Stimulated activated CD8-positive, alpha-beta memory T cell treated with anti-CD3 and anti-CD28 coated beads, Interleukin-4, amount 100 ng/mL, for 48 hours (primary cell): ENCODE data around the gene RAB28.

Source experiments
- DNase-seq: peaks from one replicate; pipeline ENCODE4 v3.0.0-alpha.2; 2020

The RAB28 gene

DNA sequence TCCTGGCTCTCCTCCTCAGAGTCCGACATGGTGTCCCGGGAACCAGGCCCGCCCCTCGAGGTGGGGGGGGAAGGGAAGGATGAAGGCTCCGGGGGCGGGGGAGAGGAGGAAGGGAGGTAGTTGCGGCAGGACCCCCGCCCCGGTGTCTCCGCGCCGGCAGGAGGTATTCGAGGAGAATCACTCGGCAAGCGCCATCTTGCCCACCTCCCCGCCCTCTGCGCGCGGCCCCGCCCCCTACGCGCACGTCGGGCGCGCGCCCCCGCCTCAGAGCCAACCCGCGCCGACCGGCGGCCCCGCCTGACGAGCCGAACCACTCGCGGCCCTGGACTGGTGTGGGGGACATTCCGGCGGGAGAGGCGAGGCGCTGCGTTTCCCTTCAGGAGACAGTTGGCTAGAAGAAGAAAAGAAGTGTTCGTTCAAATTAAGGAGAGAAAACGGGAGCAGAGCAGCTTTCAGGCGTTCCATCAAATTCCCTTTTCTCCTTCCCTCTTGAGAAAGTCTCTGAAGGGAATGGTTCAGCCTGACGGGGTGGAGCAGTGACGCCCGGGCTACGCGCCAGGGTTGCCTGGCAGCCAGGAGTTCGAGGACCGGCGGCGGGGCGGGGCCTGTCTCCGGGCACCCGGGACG is at the start of gene RAB28:
RAB28 (minus strand) TSS at position 219 of the 627 bp plus-strand sequence.
- DNase-seq = peak; percentile 93

DNA sequence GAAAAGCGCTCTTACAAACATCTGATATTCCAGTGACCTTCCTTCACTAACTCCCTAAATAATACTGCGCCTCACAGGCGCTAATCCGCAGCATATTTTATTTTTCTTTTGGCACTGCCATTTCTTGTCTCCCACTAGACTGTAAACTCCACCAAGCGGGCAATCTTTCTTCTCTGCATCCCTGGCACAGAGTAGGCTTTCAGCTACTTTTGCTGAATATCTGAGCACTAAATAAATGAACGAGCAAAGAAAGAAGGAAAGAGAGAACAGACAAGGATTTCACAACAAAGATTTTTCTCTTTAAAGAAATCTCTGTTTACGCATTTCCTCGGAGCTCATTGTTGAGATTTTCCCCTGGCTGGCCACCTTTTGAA is 47.5 kb upstream of the RAB28 start:
- no peak for DNase-seq

DNA sequence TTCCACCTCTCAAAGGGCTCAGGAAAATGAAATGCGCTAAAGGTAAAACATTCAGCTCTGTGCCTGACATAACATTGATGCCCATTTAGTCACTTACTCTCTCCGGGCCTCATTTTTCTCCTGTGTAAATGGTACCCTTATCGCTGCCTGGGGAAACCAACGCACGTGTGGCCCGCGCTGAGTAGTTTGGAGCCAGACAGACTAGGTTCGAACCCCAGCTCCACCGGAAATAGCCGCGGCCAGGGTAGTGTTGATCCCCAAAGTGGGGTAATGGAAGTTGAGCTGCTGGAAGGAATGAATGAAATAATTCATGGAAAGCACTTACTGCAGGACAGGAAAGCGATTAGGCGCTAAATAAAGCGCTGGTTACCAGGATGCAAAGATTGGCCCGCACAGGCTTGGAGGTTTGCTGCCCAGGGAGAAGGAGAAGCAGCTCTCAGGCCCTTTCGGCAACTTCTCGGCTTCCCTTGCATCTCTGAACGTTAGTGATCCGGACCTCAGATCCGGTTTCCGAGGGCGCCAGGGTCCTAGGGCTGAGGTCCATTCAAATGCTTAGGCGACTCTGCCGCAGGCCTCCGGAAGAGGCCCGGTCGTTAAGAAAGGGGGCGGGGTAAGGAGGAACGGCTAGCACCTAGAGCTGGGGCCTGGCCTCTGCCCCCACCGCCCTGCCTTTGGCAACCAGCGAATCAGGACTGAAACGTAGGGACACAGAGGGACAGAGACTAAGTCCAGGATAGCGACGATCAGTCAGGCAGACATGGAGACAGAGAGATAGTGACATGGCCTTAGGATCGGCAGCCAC is 46.9 kb upstream of the RAB28 start:
- peak; percentile 22 for DNase-seq

- DNase-seq = peak; percentile 21
Measured at GRCh38 chr4:13529128-13529919, 45.2 kb upstream of the RAB28 start.

GRCh38 chr4:13528821-13529127 is 44.6 kb upstream of the RAB28 start:
- DNase-seq = no peak

DNA sequence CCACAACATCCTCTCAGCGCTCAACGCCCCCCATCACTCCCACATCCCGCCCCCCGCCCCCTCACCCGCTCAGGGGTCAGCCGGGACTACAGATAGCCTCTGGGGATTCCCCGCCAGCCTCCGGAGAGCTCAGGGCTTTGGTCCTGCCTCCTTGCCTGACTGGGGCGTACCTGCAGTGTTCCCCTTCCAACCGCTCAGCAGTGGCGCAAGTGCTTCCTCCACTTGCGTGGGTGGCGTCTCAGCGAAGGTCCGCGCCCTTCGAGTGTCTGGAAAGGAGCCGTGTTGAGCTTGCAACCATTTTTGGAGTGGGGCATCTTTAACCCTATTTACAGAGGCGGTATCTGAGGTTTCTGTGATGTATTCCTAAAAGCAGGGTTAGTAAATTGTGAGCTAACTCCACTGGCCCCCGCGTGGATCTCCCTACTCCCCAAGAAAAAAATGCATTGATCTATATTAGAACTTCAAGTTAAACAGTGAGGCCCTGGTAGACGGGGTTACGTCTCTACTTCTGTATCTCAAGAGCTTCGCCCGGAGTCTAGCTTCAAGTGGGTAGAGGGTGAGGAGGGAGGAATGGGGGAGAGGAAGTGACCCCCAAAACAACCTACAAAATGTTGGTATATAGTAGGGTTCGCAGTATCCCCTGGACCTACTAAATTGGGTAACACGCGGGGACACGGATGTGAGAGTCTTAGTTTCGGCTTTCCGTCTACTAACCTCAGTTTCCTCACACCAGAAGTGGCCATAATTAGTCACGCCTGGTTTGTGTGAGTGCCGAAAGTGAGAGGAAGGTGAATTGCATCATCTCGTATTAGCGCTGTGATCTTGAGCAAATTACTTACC is 44.1 kb upstream of the RAB28 start:
- peak; percentile 43 for DNase-seq

DNA sequence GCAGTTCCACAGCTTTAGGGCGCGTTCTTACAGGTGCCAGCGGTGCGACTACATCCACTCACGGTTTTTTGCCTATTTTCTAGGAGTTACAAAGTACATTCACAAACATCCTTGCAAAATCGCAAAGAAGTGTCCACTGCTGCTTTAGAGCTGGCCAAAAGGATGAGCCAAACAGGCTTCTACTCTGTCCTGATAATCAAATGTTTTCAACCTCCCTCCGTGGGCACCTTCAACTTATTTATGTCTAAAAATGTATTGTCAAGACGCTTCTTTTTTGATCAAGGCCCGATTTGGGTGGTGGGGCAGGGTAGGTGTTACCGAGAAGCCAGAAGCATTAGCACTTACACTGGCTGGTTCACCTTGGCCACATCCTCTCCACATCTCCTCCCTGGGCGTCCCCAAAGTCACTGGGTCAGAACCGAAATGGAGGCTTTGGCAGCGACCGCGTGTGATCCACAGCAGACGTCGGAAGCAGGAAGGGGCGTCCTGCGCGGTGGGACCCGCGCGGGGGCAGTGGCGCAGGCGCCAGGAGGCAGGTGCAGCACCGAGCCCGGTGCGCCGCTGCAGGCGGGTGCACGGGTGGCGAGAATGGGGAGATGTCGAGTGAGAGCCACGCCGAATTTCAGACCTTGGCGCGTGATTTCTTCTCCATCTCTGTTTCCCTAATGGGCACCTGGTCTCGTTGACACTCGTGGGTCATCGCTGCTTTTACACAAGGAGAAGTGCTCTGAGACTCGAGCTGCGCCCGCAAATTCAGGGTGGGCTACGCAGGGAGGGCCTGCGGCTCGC is 43.2 kb upstream of the RAB28 start:
- peak; percentile 22 for DNase-seq

DNA sequence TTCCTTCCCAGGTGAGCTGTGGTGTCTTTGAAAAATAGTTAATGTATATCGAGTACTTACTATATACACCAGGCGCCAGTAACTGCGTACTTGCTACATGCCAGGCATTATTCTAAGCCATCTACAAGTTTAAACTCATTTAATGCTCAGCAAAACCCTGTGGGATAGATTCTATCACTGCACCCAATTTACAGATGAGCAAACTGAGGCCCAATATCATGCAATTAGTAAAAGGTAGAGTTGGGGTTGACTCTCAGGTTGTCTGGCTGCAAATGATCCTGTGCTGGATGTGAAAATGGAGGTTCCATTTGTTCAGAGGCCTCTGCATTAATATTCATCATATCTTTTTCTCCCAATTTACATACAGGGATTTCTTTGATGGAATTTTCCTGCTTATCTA is 42.5 kb upstream of the RAB28 start:
- DNase-seq = no peak

- DNase-seq = no peak
Measured at GRCh38 chr4:13525606-13526281, 41.6 kb upstream of the RAB28 start.

GRCh38 chr4:13524504-13525243 is 40.5 kb upstream of the RAB28 start:
- peak; percentile 22 for DNase-seq

DNA sequence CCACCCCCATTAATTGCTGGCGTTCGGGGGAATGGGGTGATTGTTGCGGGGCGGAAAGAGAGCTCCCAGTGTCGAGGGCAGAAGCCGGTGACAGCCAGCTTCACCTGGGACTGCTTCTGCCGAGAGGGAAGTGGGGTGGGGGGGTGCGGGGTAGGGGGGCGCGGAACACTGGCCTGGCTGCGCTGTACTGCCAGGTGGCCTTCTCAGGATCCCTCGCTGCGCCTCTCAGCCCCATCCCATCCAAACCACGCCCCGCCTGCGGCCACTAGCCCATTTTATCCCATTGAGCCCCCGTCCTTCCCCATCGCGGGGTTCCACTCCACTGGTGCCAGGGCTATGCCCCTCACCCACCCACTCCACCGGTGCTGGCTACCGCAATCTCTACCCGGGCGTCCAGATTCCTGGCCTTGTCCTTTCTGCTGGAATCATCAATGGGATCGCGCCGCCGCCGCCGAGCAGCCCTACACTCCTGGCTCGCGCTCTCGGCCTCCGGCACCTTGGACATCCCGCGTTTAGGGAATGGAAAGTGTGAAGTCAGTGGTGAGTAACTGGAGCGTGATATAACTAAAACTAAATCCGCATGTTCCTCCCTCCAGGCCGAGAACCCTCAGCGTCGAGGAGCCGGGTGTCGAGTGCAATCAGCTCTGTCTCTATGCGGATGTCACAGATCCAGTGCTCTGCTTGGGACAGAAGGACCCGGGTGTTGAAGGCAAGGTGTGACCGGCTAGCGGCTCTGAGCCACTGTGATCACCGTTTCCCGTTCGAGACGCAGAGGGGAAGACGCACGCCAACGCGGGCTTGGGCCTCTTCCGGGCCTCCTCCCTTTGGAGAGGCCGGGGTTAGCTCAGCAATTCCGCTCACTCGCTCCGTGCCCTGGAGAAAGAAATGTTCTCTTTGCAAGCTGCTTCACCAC is 39.7 kb upstream of the RAB28 start:
- DNase-seq = peak; percentile 22

DNA sequence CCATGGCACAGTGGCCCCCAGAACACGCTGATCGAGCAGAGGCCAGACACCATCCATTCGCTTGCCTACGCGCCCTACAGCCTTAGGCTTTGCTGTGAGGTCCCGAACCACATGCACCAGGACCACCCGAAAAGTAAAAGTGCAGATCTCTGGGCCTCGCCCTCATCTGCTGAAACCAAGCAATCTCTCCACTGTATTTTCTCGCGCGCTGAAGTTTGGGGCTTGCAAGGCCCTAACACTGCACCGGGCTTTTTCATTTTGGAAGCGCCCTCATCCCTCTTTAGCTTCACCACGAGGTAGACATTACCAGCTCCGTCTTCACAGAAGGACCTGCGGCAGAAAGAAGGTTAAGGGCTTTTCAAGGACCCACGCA is 39.0 kb upstream of the RAB28 start:
- DNase-seq = no peak

GRCh38 chr4:13522282-13523104 is 38.4 kb upstream of the RAB28 start:
- DNase-seq = peak; percentile 34

DNA sequence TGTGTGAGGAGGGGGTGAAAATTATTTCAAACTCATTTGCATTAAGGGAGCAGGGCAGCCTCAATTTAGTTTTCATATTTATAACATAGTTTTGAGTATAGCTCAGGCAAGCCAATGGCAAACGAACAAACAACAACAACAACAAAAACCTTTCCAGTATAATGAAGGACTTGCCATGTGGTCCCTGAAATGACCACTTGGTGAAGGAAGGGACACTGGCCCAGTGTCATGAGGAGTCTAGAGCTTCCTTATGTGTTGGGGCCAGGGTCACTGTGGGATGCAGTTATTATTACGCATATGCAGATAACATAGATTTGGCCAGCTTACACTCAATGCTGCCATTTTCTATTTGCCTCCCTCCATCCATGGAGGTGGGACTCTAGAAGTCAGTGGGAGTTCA is 36.9 kb upstream of the RAB28 start:
- no peak for DNase-seq

DNA sequence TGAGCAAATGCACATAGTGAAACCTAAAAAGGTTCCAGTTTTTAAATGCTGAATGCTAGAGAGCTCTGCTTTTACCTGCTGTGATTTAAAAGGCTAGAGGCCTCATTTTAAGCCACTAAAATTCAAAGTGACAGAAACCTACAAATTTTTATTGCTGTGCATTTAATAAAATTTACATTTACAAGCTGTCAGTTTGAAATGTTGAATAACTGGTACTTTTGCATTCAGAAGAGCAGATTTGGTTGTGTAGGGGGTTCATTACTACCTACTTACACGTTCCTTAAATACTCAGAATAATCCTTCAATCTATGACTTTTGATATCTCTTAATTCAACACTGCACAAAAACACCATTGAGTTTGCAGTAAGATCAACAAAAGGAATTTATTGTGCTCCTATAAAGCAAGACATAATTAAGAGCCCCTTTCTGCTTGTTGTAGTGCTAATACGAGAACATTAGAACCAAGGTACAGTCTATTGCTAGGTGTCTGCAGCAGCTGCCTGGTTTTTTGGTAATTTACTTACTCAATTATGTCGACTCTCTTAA is 32.2 kb upstream of the RAB28 start:
- no peak for DNase-seq

GRCh38 chr4:13515268-13515667 is 31.1 kb upstream of the RAB28 start:
- no peak for DNase-seq

GRCh38 chr4:13514722-13515121 is 30.6 kb upstream of the RAB28 start:
- DNase-seq = no peak

GRCh38 chr4:13511101-13511500 is 27.0 kb upstream of the RAB28 start:
- no peak for DNase-seq

DNA sequence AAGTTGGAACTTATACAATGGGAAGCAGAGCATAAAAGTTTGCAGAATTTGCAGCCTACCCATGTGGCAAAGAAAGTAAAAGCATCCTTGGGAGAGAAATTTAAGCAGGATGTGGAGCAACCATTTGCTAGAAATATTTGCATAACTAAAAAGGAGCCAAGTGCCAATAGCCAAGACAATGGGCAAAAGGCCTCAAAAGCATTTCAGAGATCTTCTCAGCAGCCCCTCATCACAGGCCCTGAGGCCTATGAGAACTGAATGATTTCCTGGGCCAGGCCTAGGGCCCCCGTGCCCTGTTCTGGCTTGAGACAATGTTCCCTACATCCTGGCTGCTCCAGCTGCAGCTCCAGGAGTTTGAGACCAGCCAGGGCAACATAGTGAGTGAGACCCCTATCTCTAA is 25.3 kb upstream of the RAB28 start:
- no peak for DNase-seq
